Smooth muscle cell (in vitro differentiated cells): ENCODE data around the gene PTPRS. TPM values are rescaled to one million over a fixed set of nuclear protein-coding genes. Genes with fewer than 3 reads are reported as not detected.

Experiments used
- DNase-seq: peaks from one replicate; lab custom pipeline; 2025; ENCODE audit not compliant: unreplicated experiment; lab: John Stamatoyannopoulos, UW
- H2AFZ ChIP-seq: fragments of 200-600 bp; sonication (generic); 2 replicates; pipeline ENCODE4 v1.6.0; 2016; ENCODE audit warnings: antibody characterized with exemption, low read depth, mild to moderate bottlenecking
- H3F3A ChIP-seq: fragments of 200-600 bp; sonication (generic); 2 replicates; pipeline ENCODE4 v1.6.0; 2017; ENCODE audit warnings: antibody characterized with exemption, low read depth
- H3K27ac ChIP-seq: fragments of 200-600 bp; sonication (generic); 2 replicates; pipeline ENCODE4 v1.5.1; 2016; ENCODE audit warnings: low read depth, mild to moderate bottlenecking
- H3K27me3 ChIP-seq: fragments of 200-600 bp; sonication (generic); 2 replicates; pipeline ENCODE4 v1.6.1; 2016; ENCODE audit warnings: low read depth, mild to moderate bottlenecking
- H3K36me3 ChIP-seq: fragments of 200-600 bp; sonication (generic); 2 replicates; pipeline ENCODE4 v1.5.1; 2016; ENCODE audit warnings: low read depth
- H3K4me1 ChIP-seq: fragments of 200-600 bp; sonication (generic); 2 replicates; pipeline ENCODE4 v1.5.1; 2016; ENCODE audit warnings: low read depth
- H3K4me2 ChIP-seq: fragments of 200-600 bp; sonication (generic); 2 replicates; pipeline ENCODE4 v1.6.0; 2016; ENCODE audit warnings: mild to moderate bottlenecking
- H3K4me3 ChIP-seq: fragments of 200-600 bp; sonication (generic); 2 replicates; pipeline ENCODE4 v1.5.1; 2016; ENCODE audit warnings: mild to moderate bottlenecking
- H3K79me2 ChIP-seq: fragments of 200-600 bp; sonication (generic); 2 replicates; pipeline ENCODE4 v1.6.0; 2016; ENCODE audit warnings: low read depth, mild to moderate bottlenecking
- H3K9ac ChIP-seq: fragments of 200-600 bp; sonication (generic); 2 replicates; pipeline ENCODE4 v1.6.0; 2016; ENCODE audit warnings: low read depth
- H3K9me3 ChIP-seq: fragments of 200-600 bp; sonication (generic); replicated peaks from 2 replicates; pipeline ENCODE4 v1.5.1; 2016; ENCODE audit warnings: low read depth
- H4K20me1 ChIP-seq: fragments of 200-600 bp; sonication (generic); 2 replicates; pipeline ENCODE4 v1.6.0; 2016; ENCODE audit warnings: low read depth
- CTCF ChIP-seq: fragments of 200-600 bp; sonication (generic); IDR thresholded peaks from 2 replicates; pipeline ENCODE4 v1.5.1; 2017; ENCODE audit warnings: borderline replicate concordance, mild to moderate bottlenecking, antibody characterized with exemption; ENCODE audit not compliant: insufficient read depth, poor library complexity, severe bottlenecking
- WGBS: methylation state at CpG from one replicate; pipeline ENCODE4 v1.1.7; 2016; ENCODE audit warnings: low lambda C conversion rate; 5-methylcytosine and 5-hydroxymethylcytosine counted together
- polyA plus RNA-seq: library from polyadenylated mRNA; unstranded; fragments of >200 nt; fragmentation: Nextera tagmentation; extraction: Ambion mirVana; gene quantifications from 2 replicates; pipeline ENCODE4 v1.2.1, GENCODE V29; 2016
- total RNA-seq: library from RNA; depleted of rRNA; stranded (reverse); fragments of >200 nt; gene quantifications from 2 replicates; pipeline ENCODE4 v1.2.3, GENCODE V29; 2014

Gene PTPRS
- total and polyA plus RNA-seq, 2 experiments from 2014 or later = 30.2 to 71.6 TPM

GRCh38 chr19:5292822-5293611 is 47.6 kb downstream of the PTPRS start:
- H3K9ac ChIP-seq = peak overlapping the region; percentile 77
- under 1% methylated on average over 27 of the region's 70 CpGs for WGBS
- H2AFZ ChIP-seq = peak overlapping the region; percentile 75
- H3K36me3 ChIP-seq = no peaks in the 10 kb centered on the region
- no peak for TF ChIP-seq CTCF
- H3K9me3 ChIP-seq = no peaks in the 10 kb centered on the region
- peak; percentile 81 for DNase-seq
- peaks cover 16% of the 10 kb centered on the region for H3K4me1 ChIP-seq
- no peaks in the 10 kb centered on the region for H3F3A ChIP-seq
- peak overlapping the region; percentile 16 for H3K27ac ChIP-seq
- H3K4me2 ChIP-seq = peak overlapping the region; percentile 100
- H3K4me3 ChIP-seq = peak overlapping the region; percentile 91
- H3K27me3 ChIP-seq = no peaks in the 10 kb centered on the region
- peaks cover 12% of the 10 kb centered on the region for H3K79me2 ChIP-seq
- peaks cover 78% of the 10 kb centered on the region for H4K20me1 ChIP-seq

DNA sequence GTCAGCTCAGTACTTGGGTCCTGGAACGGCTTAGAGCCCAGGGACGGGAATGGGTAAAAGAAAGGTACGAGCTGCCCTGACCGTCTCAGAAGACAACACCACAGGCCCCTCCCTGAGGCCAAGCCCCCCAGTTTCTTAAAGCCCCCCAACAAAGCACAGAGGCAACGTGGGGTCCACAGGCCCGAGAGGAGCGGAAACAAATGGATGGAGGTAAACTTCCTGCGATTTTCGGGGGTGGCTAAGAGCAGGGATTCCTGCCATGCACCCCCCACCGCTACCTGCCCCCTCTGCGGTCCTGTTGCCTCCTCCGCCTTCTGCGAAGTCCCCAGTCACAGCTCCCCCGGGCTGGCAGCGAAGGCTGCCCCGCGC is 48.2 kb downstream of the PTPRS start:
- Histone ChIP-seq H3K27me3 (no peaks in the 10 kb centered on the region), H3K4me1 (peaks cover 16% of the 10 kb centered on the region), H2AFZ (no peak overlapping the region), H3K4me3 (peak overlapping the region; percentile 91), H3K9me3 (no peaks in the 10 kb centered on the region), H3K27ac (no peak overlapping the region), H3F3A (no peaks in the 10 kb centered on the region), H4K20me1 (peaks cover 84% of the 10 kb centered on the region), H3K9ac (peak overlapping the region; percentile 77), H3K36me3 (no peaks in the 10 kb centered on the region), H3K79me2 (peaks cover 12% of the 10 kb centered on the region), H3K4me2 (peak overlapping the region; percentile 100)
- TF ChIP-seq CTCF = no peak
- DNase-seq = no peak
- 26% methylated on average over 12 of the region's 17 CpGs for WGBS

GRCh38 chr19:5291588-5292193 is 48.9 kb downstream of the PTPRS start:
- TF ChIP-seq CTCF = no peak
- 89% methylated on average over 8 of the region's 8 CpGs for WGBS
- Histone ChIP-seq H3K36me3 (no peaks in the 10 kb centered on the region), H4K20me1 (peaks cover 86% of the 10 kb centered on the region), H3K79me2 (peaks cover 16% of the 10 kb centered on the region), H3K9me3 (no peaks in the 10 kb centered on the region), H3K4me3 (peak overlapping the region; percentile 91), H2AFZ (no peak overlapping the region), H3K27ac (no peak overlapping the region), H3K4me1 (peaks cover 16% of the 10 kb centered on the region), H3K9ac (no peak overlapping the region), H3K27me3 (no peaks in the 10 kb centered on the region), H3F3A (no peaks in the 10 kb centered on the region), H3K4me2 (peak overlapping the region; percentile 100)
- no peak for DNase-seq

Other genes starting within 250 kb of the PTPRS start
- not detected in 2 replicates for gene ZNRF4, start 114.6 kb upstream of the PTPRS start, total RNA-seq
- gene ZNRF4, start 114.6 kb upstream of the PTPRS start, polyA plus RNA-seq = not detected in 2 replicates
- gene TINCR, start 227.1 kb upstream of the PTPRS start, total RNA-seq = 2.9 and 6.2 TPM in 2 replicates
- gene TINCR, start 227.1 kb upstream of the PTPRS start, polyA plus RNA-seq = 2.2 and 5.7 TPM in 2 replicates